Fibroblast of the aortic adventitia (primary cell): ENCODE results near the gene XCL2. TPM values are rescaled to one million over a fixed set of nuclear protein-coding genes. Genes with fewer than 3 reads are reported as not detected.

ENCODE experiments used
- DNase-seq: peaks from one replicate; pipeline ENCODE4 v3.0.0-alpha.2; 2010; ENCODE audit warnings: low read depth
- H3K4me3 ChIP-seq: 2 replicates; pipeline ENCODE4 v1.5.1; 2011; ENCODE audit warnings: low read depth, mild to moderate bottlenecking, control low read depth, low read length, moderate library complexity
- CTCF ChIP-seq: IDR thresholded peaks from 2 replicates; pipeline ENCODE4 v1.5.1; 2011; ENCODE audit warnings: mild to moderate bottlenecking, low read length, control low read depth, inconsistent platforms; ENCODE audit not compliant: insufficient read depth
- total RNA-seq: library from RNA; depleted of rRNA; stranded (reverse); fragments of >200 nt; gene quantifications from 2 replicates; pipeline ENCODE4 v1.2.3, GENCODE V29; 2012; ENCODE audit warnings: low replicate concordance

XCL2 gene
- total RNA-seq, 1 donor: not detected

- TF ChIP-seq CTCF: no peak
- no peak overlapping the region for H3K4me3 ChIP-seq
- no peak for DNase-seq
These were observed 24.5 kb upstream of the XCL2 start for GRCh38 chr1:168568346-168568745.

GRCh38 chr1:168567568-168567967 is 23.8 kb upstream of the XCL2 start:
- no peak for TF ChIP-seq CTCF
- DNase-seq: no peak
- H3K4me3 ChIP-seq: no peak overlapping the region

- no peak overlapping the region for H3K4me3 ChIP-seq
- DNase-seq: no peak
- no peak for TF ChIP-seq CTCF
These were observed 23.2 kb upstream of the XCL2 start for GRCh38 chr1:168567007-168567406.

GRCh38 chr1:168565825-168566224 is 22.0 kb upstream of the XCL2 start:
- TF ChIP-seq CTCF: no peak
- DNase-seq: no peak
- no peak overlapping the region for H3K4me3 ChIP-seq

- DNase-seq: no peak
- H3K4me3 ChIP-seq: no peak overlapping the region
- TF ChIP-seq CTCF: no peak
These were observed 18.2 kb upstream of the XCL2 start for GRCh38 chr1:168561989-168562388.

GRCh38 chr1:168560370-168560769 is 16.6 kb upstream of the XCL2 start:
- DNase-seq: no peak
- no peak for TF ChIP-seq CTCF
- H3K4me3 ChIP-seq: no peak overlapping the region

- no peak for DNase-seq
- no peak overlapping the region for H3K4me3 ChIP-seq
- TF ChIP-seq CTCF: no peak
These were observed 12.8 kb upstream of the XCL2 start for GRCh38 chr1:168556647-168557046.
